Parathyroid adenoma (tissue), 2 donors: ENCODE measurements around the gene SEMA3B.

Experiments
- H2AFZ ChIP-seq: fragments of 300-600 bp; sonication (generic); one replicate; pipeline ENCODE4 v1.7.0; 2017; ENCODE audit warnings: antibody characterized with exemption, mild to moderate bottlenecking
- H3K27ac ChIP-seq: fragments of 300-600 bp; sonication (generic); one replicate; pipeline ENCODE4 v1.7.0; 2017
- H3K27me3 ChIP-seq: fragments of 300-600 bp; sonication (generic); one replicate; pipeline ENCODE4 v1.7.0; 2017; ENCODE audit warnings: low read length; ENCODE audit not compliant: control insufficient read depth, insufficient read depth
- H3K36me3 ChIP-seq: fragments of 300-600 bp; sonication (generic); one replicate; pipeline ENCODE4 v1.7.0; 2017; ENCODE audit warnings: low read length; ENCODE audit not compliant: control insufficient read depth, insufficient read depth
- H3K4me1 ChIP-seq: fragments of 300-600 bp; sonication (generic); one replicate; pipeline ENCODE4 v1.7.0; 2017; ENCODE audit warnings: control low read depth
- H3K4me2 ChIP-seq: fragments of 300-600 bp; sonication (generic); one replicate; pipeline ENCODE4 v1.7.0; 2017; ENCODE audit warnings: low read length
- H3K4me3 ChIP-seq: fragments of 300-600 bp; sonication (generic); one replicate; pipeline ENCODE4 v1.7.0; 2017; ENCODE audit warnings: low read depth, low read length
- H3K79me2 ChIP-seq: fragments of 300-600 bp; sonication (generic); one replicate; pipeline ENCODE4 v1.7.0; 2017; ENCODE audit warnings: control low read depth
- H3K9ac ChIP-seq: fragments of 300-600 bp; sonication (generic); one replicate; pipeline ENCODE4 v1.7.0; 2017; ENCODE audit warnings: mild to moderate bottlenecking
- H3K9me3 ChIP-seq: fragments of 300-600 bp; sonication (generic); one replicate; pipeline ENCODE4 v1.7.0; 2017; ENCODE audit warnings: low read length; ENCODE audit not compliant: control insufficient read depth
- TF ChIP-seq, protein P1 (sequence below): fragments of 300-600 bp; sonication (generic); IDR thresholded peaks from one replicate; pipeline ENCODE4 v1.7.0; 2017; ENCODE audit warnings: antibody characterized with exemption, mild to moderate bottlenecking
- donor health status: primary hyperparathyroidism.

The SEMA3B gene

GRCh38 chr3:50266836-50267235 lies 2.1 kb upstream of the SEMA3B start:
- peak overlapping the region; percentile 98 for H3K27ac ChIP-seq
- no peaks in the 10 kb centered on the region for H3K36me3 ChIP-seq
- peak overlapping the region; percentile 65 for H3K4me3 ChIP-seq
- H3K4me2 ChIP-seq: peak overlapping the region; percentile 73
- H3K9me3 ChIP-seq: no peaks in the 10 kb centered on the region
- peaks cover 74% of the 10 kb centered on the region for H3K4me1 ChIP-seq
- no peak overlapping the region for H2AFZ ChIP-seq
- H3K9ac ChIP-seq: no peak overlapping the region
- peaks cover 7% of the 10 kb centered on the region for H3K79me2 ChIP-seq
- no peaks in the 10 kb centered on the region for H3K27me3 ChIP-seq
- TF ChIP-seq, protein P1, sequence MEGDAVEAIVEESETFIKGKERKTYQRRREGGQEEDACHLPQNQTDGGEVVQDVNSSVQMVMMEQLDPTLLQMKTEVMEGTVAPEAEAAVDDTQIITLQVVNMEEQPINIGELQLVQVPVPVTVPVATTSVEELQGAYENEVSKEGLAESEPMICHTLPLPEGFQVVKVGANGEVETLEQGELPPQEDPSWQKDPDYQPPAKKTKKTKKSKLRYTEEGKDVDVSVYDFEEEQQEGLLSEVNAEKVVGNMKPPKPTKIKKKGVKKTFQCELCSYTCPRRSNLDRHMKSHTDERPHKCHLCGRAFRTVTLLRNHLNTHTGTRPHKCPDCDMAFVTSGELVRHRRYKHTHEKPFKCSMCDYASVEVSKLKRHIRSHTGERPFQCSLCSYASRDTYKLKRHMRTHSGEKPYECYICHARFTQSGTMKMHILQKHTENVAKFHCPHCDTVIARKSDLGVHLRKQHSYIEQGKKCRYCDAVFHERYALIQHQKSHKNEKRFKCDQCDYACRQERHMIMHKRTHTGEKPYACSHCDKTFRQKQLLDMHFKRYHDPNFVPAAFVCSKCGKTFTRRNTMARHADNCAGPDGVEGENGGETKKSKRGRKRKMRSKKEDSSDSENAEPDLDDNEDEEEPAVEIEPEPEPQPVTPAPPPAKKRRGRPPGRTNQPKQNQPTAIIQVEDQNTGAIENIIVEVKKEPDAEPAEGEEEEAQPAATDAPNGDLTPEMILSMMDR: no peak

GRCh38 chr3:50267280-50267913 lies 1.6 kb upstream of the SEMA3B start:
- TF ChIP-seq, protein P1: no peak
- Histone ChIP-seq H3K4me2 (peak overlapping the region; percentile 73), H3K79me2 (peaks cover 7% of the 10 kb centered on the region), H3K27me3 (no peaks in the 10 kb centered on the region), H3K9me3 (no peaks in the 10 kb centered on the region), H3K36me3 (no peaks in the 10 kb centered on the region), H3K4me1 (peaks cover 80% of the 10 kb centered on the region), H3K27ac (peak overlapping the region; percentile 98), H3K9ac (no peak overlapping the region), H3K4me3 (peak overlapping the region; percentile 65), H2AFZ (peak overlapping the region; percentile 53)

DNA sequence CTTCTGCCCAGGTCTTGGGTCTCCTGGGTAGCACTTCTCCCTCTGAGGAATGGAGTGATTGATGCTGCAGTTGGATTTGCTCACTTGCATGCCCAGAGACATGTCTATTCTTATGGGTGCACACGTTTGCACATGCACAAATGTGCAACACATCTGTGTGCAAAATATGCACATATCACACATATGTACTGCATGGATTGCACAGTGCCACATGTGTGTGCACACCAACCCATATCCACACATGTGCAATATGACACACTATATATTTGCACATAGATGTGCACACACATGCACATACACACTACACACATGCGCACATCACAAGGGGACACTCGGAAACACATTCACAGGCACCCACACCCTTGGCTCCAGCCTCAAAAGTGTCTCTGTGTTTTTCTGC lies 671 bp upstream of the SEMA3B start:
- Histone ChIP-seq H2AFZ (no peak overlapping the region), H3K4me3 (no peak overlapping the region), H3K27me3 (no peaks in the 10 kb centered on the region), H3K27ac (peak overlapping the region; percentile 98), H3K4me1 (peaks cover 86% of the 10 kb centered on the region), H3K9ac (no peak overlapping the region), H3K36me3 (no peaks in the 10 kb centered on the region), H3K4me2 (no peak overlapping the region), H3K79me2 (peaks cover 7% of the 10 kb centered on the region), H3K9me3 (no peaks in the 10 kb centered on the region)
- TF ChIP-seq, protein P1: no peak

GRCh38 chr3:50269460-50269859 lies 513 bp downstream of the SEMA3B start:
- Histone ChIP-seq H3K79me2 (peaks cover 10% of the 10 kb centered on the region), H3K36me3 (no peaks in the 10 kb centered on the region), H2AFZ (peak overlapping the region; percentile 41), H3K27ac (peak overlapping the region; percentile 98), H3K27me3 (no peaks in the 10 kb centered on the region), H3K9ac (peak overlapping the region; percentile 35), H3K9me3 (no peaks in the 10 kb centered on the region), H3K4me2 (peak overlapping the region; percentile 63), H3K4me1 (peaks cover 84% of the 10 kb centered on the region), H3K4me3 (peak overlapping the region; percentile 38)
- TF ChIP-seq, protein P1: no peak

DNA sequence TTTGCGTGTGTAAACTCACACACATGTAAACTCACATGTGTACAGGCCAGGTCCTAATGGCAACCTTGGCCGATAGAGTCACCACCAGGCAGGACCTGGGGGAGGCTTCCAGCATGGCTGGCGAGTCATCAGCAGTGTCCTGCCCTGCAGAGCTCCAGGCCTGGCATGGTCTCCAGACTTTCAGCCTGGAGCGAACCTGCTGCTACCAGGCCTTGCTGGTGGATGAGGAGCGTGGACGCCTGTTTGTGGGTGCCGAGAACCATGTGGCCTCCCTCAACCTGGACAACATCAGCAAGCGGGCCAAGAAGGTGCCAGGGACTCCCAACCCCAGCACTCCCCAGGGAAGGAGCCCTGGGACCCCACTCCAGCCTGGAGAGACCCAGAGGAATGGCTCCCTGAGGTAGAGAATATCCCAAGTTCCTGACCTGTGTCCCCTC lies 1.0 kb downstream of the SEMA3B start:
- TF ChIP-seq, protein P1: no peak
- H3K27ac ChIP-seq: peak overlapping the region; percentile 98
- no peaks in the 10 kb centered on the region for H3K36me3 ChIP-seq
- no peak overlapping the region for H3K4me3 ChIP-seq
- H3K4me2 ChIP-seq: peak overlapping the region; percentile 63
- no peaks in the 10 kb centered on the region for H3K27me3 ChIP-seq
- H2AFZ ChIP-seq: no peak overlapping the region
- no peak overlapping the region for H3K9ac ChIP-seq
- H3K79me2 ChIP-seq: peaks cover 10% of the 10 kb centered on the region
- no peaks in the 10 kb centered on the region for H3K9me3 ChIP-seq
- H3K4me1 ChIP-seq: peaks cover 81% of the 10 kb centered on the region
